ENCODE measurements around the gene ROR1.
"Not testable (repeated sequence)": the region's sequence is repeated elsewhere in the genome, so short reads cannot be mapped to it uniquely, and the experiment has no call there.

ROR1 gene

DNA sequence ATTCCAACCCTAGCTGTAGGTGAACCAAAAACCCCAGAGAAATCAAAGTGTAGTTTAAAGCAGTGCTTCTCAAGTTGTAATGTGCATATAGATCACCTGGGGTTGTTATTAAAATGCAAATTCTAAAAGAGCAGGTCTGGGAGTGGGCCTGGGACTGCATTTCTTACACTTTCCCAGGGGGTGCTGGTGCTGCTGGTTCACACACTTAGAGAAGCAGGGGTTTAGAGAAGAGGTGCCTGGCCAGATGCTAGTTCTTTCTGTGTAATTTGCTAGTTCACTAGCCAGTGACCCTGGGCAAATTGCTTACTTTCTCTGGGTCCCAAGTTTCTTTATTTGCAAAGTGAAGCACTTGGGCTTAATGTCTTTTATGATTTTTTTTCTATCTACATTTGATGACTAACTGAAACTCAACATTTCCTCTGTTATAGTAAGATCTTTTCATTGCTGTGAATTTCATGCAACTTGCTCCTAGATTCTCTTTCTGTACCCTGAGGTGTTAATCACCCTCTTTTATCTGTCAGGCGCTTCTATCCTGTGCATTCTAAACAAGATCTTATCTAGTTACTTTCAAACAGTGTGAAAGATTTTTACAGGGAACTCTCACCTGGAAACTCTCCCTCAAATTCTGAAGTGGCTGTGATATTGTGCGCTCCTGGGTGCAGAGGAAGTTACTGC, 287.8 kb downstream of the ROR1 start:
- no peak for DNase-seq (ENCODE audit: low spot score)

GRCh38 chr1:64062529-64062928, 288.7 kb downstream of the ROR1 start:
- no peak for DNase-seq (ENCODE audit: low spot score)

GRCh38 chr1:64062941-64063581, 289.2 kb downstream of the ROR1 start:
- peak; percentile 38 for DNase-seq (ENCODE audit: low spot score)

DNA sequence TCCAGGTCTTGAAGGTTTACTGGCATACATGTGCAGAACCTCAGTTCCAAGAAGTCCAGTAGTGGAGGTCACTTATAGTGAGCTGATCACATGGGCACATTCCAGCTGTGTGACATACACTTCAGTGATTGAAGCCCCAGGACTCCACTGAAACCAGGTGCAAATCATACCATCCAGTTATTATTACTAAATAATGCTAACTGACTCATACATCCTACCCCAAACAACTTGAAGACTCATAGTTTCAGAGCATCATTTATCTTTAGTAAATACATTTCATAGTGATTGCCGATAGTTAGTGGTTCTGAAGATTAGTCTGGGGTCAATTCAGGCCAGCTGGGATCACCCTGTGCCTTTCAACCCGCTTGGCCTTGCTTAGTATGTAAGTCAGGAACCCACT, 291.8 kb downstream of the ROR1 start:
- peak; percentile 34 for DNase-seq (ENCODE audit: low spot score)

DNA sequence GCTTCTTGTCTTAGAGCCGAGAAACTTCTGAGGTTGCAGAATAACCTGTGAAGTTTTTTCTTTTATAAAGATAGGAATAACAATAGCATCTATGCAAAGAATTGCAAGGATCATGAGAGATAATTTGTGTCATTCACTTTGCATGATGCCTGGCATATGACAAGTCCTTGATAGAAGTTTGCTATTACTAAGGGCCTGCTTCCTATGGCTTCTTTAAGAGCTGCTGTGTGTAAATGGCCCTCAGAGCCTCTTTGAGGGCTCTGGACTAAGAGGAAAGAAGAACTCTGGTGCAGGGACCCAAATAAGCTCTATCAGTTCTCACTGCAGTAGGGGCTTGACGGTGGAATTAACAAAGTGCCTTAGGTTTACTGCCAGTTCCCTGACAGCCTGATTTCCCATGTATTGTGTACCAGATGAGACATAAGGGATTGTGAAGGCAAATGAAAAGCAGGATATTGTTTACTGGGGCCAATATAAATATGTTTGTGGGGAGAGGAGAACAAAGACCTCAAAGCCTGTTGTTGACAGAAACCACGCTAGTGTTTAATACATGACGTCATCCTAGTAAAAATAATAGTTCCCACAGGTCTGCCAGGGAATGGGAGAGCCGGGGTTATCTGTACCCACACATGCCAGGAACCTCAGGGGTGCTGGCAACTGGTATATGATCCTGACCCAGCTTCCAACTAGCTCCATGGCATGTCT, 298.4 kb downstream of the ROR1 start:
- no peak for DNase-seq (ENCODE audit: low spot score)

DNA sequence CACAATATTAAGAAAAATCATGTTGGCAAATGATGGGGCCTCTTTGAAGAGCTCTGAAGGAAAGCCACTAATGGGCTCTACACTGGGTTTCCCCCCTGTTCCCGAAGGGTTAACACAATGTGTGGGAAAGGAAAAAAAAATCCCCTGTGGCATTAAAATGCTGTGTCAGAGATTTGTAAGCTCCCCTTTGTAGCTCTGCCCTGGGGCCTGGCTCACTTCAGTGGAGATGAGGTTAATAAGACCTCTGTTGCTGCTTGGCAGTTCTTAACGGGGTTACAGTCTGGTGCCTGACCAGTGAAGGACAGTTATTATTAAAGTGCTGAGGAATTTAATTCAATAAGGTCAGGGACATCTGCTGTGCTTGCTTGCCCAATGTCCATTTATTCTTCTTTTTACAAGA, 299.9 kb downstream of the ROR1 start:
- DNase-seq (ENCODE audit: low spot score): peak; percentile 40

DNA sequence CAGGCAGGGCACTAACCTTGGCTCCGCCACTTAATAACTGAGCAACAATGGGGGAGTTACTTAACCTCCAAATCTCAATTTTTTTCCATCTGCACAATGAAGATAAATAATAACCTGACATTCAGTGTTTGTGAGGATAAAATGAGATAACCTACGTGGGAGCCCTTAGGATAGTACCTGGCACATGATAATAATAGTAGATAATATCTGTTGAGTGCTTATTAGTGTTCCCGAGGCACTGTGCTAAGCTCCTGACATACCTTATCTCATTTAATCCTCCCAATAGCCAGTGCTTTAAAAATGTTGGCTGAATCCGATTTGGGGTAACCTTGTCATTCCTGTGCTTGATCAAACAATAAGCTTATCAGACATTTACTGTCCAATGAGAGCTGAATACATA, 300.9 kb downstream of the ROR1 start:
- no peak for DNase-seq (ENCODE audit: low spot score)

DNA sequence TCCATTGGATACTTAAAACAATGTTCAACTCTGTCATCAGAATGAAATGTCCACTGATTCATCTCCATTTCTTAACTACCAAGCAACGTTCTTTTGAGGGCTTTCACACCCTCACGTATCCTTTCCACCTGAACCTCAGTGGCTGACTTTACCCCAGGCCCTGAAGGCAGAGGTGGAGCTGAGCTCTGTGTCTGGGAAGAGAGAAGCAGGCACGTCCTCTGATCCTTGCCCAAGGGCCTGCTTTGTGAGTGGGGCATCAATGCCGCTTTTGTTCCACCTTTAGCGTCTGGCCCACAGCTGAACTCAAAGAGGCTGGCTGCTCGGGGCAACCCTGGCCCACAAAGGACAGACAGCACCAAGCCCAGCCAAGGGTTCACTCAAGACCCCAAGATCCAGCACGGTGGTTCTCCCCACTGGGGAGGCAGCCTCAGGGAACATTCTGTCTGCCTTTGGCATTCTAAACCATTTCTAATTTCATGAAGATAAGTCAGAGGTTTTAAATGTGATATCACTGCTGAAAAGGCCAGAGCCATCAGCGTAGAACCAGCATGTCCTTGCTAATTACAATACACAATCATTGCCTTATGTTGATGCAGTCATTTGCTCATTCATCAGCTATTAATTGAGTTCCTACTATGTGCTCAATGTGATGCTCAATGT, 303.6 kb downstream of the ROR1 start:
- DNase-seq (ENCODE audit: low spot score): no peak

GRCh38 chr1:64080941-64081562, 307.2 kb downstream of the ROR1 start:
- no peak for DNase-seq (ENCODE audit: low spot score)

DNA sequence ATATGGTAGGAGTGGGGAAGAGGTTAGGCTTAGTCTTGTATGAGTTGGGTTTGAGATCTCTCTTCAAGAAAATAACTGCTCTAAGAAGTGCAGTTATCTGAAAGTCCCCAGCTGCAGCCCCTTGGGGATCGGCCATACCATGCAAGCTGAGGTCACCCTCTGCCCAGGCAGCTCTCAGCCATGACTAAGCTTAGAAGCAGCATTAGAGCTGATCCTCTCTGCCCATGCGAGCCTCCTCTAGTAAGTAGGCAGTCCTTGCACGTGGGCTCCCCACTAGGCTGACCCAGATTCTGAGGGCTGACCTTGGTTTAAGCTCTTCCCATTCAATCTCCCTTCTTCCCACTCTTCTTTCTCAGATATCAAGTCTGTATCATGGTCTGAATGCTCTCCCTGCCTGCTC, 308.6 kb downstream of the ROR1 start:
- peak; percentile 57 for DNase-seq (ENCODE audit: low spot score)

DNA sequence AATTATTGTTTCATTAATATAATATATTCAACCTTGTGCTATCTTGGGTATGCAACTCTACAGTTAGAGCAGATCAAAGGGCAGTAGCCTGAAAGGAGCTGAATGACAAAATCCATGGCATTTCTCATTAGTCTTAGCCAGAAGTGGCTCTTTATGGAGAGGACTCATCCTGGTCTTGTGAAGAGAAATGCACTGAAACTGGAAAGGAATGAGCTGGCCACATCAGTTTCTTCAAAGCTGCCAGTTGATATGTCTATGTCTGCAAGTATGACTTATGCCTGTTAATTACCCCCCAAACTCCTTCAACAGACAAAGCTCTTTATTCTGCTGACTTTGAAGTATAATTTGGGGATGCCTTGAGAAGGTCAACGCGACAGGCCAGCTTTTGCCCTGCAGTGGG, 310.6 kb downstream of the ROR1 start:
- no peak for DNase-seq (ENCODE audit: low spot score)

DNA sequence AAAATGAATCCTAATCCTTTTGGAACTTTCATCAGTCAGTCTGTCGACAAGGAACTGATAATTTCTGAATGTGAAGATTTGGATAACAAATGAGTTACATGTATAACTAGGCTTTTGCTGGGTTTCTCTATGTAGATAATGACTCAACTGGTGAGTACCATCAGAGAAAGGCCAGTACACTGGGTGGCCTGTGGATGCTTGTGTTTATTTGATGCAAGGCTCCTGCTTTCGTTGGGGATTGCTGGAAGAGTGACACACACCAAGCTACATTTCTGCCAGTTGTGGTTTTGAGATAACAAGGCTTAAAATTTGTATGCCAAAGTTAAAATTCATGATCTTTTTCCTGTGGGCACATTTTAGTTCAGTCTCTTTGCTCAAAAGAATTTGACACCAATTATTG, 314.0 kb downstream of the ROR1 start:
- no peak for DNase-seq (ENCODE audit: low spot score)

GRCh38 chr1:64090436-64090835, 316.6 kb downstream of the ROR1 start:
- DNase-seq (ENCODE audit: low spot score): no peak

DNA sequence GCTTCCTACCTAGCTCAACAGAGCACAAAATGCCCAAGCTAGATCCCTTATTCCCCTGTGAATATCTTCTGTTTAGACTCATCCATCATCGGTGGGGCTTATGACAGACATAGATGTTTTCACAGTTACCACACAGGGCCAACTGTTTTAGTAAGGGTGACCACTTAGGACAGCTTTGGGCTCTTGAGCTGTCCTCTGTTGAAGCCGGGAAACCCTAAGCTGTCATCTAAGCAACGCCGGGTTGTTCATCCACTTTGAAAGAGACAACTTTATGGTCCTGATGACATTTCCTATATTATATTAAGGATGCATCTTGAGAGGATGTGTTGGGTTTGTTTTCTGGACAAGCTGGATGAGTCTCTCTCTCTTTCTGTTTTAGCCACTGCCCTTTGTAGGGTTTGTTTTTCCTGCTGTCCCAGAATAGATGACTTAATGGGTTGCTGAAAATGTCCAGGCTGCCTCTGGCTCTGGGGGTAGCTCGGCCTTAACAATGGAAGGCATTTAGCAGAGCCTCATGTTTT, 319.1 kb downstream of the ROR1 start:
- DNase-seq (ENCODE audit: low spot score): no peak

DNA sequence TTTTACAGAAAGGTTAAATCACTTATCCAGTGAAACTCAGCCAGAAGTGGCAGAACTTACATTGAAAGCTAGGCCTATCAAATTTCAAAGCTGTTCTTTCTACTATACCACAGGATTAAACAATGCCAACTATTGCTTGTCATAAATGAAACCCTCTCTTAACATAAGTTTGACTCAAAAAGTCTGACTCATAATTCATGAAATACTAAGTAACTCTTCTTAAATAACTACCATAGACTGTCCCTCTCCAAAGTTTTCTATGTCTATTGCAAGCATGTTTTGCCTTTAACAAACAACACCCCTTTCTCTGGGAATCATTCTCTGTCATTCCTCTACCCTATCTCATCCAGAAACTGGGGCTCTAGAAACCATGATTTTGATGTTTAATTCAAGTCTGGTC, 320.1 kb downstream of the ROR1 start:
- DNase-seq (ENCODE audit: low spot score): peak; percentile 15

- DNase-seq (ENCODE audit: low spot score): no peak
Observed at GRCh38 chr1:64095832-64096231, 322.0 kb downstream of the ROR1 start.

DNA sequence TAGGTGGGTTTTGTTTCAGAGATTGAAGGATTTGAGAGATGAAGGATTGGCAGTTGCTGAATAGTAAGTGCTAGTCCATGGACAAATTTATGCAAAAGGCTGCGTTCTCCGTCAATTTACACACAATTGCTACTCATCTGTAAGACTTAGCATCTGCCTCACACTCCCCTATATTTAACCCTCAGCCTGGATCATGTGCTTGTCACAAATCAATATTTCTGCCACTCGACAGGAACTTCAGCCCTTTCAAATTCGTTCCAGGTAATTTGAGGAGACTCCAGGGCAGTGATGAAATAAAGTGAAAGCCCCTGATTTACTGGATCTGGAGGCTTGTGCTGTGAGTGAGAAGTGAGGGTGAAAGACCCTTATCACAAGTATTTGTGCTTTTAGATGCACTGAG, 324.0 kb downstream of the ROR1 start:
- no peak for DNase-seq (ENCODE audit: low spot score)

DNA sequence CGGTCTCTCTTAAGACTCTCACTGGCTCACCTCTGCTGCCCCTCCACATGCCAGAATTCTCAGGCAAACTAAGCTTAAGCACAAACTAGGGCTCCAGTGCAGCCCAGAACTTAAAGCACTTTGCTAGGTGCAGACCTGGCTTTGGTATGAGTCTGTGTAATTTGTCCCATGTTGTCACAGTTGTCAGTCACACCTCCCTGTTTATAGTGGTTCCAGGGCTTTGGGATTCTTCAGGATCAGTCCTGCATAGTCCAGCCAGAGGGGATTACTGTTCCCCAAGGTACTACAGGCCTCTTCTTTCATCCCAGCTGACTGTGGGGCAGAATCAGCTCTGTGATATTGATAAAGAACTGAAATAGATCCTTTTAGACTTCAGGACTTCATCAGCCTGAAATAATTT, 324.6 kb downstream of the ROR1 start:
- no peak for DNase-seq (ENCODE audit: low spot score)

GRCh38 chr1:64098846-64099582, 325.2 kb downstream of the ROR1 start:
- DNase-seq (ENCODE audit: low spot score): no peak

GRCh38 chr1:64100791-64101190, 327.0 kb downstream of the ROR1 start:
- no peak for DNase-seq (ENCODE audit: low spot score)

DNA sequence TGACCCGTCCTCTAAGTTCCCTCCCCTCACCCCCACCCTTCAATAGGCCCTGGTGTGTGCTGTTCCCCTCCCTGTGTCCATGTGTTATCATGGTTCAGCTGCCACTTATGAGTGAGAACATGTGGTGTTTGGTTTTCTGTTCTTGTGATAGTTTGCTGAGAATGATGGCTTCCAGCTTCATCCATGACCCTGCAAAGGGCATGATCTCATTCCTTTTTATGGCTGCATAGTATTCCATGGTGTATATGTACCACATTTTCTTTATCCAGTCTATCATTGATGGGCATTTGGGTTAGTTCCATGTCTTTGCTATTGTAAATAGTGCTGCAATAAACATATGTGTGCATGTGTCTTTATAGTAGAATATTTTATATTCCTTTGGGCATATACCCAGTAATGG, 330.8 kb downstream of the ROR1 start:
- DNase-seq (ENCODE audit: low spot score): not testable (repeated sequence)

GRCh38 chr1:64107118-64107519, 333.3 kb downstream of the ROR1 start:
- no peak for DNase-seq (ENCODE audit: low spot score)
